Cardiac fibroblast (primary cell): ENCODE data around the gene ZNF385D.

Source experiments
- DNase-seq, 2 donors: peaks; one replicate each; pipeline versions ENCODE4 v3.0.0 to v3.0.0-alpha.2; 2010; ENCODE audit warnings: low read depth in 2 of 2
- H3K4me3 ChIP-seq, 2 donors: replicated peaks in 1 of 2; 1 replicate in 1 of 2; 2 replicates in 1 of 2; pipeline ENCODE4 v1.5.1; 2011; ENCODE audit warnings: low read depth in 2 of 2, low read length in 2 of 2, mild to moderate bottlenecking in 2 of 2, moderate library complexity in 1 of 2
- TF ChIP-seq, protein P1 (sequence below): IDR thresholded peaks from one replicate; pipeline ENCODE4 v1.5.1; 2011; ENCODE audit warnings: low read depth, mild to moderate bottlenecking, low read length, inconsistent platforms

The ZNF385D gene

DNA sequence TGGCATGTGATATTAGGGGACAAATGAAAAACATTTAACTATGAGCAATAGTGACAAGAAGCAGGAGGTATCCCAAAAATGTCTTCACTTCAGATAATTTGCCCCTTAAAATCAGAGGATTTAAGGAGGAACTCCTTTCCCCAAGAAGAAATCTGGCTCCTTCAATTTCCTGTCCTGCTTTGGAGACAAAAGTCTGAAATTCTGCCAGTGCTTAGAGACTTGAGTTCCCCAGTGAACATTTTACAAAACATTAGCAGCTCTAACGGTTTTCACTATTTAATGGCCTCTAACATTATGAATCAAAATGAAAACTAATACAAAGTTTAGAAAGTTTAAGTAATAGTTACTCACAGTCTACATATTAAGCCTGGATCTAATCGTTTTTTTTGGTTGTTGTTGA lies 40.3 kb upstream of the ZNF385D start:
- TF ChIP-seq, protein P1, sequence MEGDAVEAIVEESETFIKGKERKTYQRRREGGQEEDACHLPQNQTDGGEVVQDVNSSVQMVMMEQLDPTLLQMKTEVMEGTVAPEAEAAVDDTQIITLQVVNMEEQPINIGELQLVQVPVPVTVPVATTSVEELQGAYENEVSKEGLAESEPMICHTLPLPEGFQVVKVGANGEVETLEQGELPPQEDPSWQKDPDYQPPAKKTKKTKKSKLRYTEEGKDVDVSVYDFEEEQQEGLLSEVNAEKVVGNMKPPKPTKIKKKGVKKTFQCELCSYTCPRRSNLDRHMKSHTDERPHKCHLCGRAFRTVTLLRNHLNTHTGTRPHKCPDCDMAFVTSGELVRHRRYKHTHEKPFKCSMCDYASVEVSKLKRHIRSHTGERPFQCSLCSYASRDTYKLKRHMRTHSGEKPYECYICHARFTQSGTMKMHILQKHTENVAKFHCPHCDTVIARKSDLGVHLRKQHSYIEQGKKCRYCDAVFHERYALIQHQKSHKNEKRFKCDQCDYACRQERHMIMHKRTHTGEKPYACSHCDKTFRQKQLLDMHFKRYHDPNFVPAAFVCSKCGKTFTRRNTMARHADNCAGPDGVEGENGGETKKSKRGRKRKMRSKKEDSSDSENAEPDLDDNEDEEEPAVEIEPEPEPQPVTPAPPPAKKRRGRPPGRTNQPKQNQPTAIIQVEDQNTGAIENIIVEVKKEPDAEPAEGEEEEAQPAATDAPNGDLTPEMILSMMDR: no peak
- peak in 1 of 2 donors; percentile 15 for DNase-seq

DNA sequence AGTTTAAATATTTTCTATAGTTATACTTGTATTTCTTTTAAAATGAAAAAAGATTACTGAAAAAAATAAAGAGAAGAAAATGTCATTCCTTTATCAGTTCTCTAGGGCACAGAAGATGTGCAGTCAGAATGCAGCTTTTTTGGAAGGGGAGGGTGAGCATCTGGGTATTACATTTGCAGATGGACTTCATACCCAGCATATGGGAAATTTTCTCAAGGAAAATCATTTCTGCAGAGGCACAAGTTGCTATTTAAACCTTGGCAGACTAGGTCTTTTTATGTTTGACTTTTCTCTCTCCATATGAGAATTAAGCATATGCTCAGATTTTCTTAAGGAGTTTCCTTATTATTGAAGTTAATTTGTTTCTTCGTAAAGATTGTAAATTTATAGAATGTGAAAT lies 39.5 kb upstream of the ZNF385D start:
- TF ChIP-seq, protein P1: no peak
- H3K4me3 ChIP-seq: no peak overlapping the region
- DNase-seq: no peak

More for the DNA sequence above, 40.3 kb upstream of the ZNF385D start:
- no peak overlapping the region for H3K4me3 ChIP-seq

GRCh38 chr3:21789730-21790129 lies 38.7 kb upstream of the ZNF385D start:
- no peak overlapping the region for H3K4me3 ChIP-seq
- no peak for DNase-seq
- TF ChIP-seq, protein P1: no peak

DNA sequence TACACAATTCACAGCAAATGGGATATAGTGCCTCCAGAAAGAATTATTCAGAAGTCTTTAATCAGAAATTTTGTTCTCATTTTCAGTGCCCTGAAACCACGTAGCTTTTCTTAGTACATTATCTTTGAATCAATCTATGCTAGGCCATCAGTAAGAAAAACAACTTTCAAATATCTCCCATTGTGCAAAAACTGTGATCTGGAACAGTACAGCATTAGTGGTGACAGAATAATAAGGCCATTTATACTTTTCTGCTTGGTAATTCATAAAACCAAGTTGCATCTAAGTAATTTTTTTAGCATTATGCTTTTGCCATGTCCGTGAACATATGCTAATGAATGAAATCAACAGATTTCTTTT lies 35.4 kb upstream of the ZNF385D start:
- no peak overlapping the region for H3K4me3 ChIP-seq
- TF ChIP-seq, protein P1: no peak
- DNase-seq: no peak

- TF ChIP-seq, protein P1: no peak
- no peak overlapping the region for H3K4me3 ChIP-seq
- DNase-seq: peak in 1 of 2 donors; percentile 17
These were observed 34.9 kb upstream of the ZNF385D start for GRCh38 chr3:21785765-21786437.

DNA sequence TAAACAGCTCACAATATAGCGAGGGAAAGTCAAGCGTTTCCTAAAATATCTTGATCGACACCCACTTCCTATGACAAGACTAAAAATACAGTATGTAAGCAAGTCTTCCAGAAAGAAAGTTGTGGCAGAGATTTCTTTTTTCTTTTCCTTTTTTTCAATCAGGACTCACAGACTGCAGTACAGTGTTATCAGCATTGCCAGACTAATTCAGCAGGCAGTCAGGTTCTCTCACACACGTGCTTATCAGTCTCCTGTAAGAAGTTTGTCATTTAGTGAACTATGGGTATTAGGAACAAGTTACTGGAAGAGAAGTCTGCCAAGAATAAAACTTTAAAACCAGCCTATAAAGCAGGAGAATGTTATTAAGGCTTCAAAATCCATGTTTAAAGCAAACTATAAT lies 32.8 kb upstream of the ZNF385D start:
- no peak for DNase-seq
- TF ChIP-seq, protein P1: no peak
- no peak overlapping the region for H3K4me3 ChIP-seq

DNA sequence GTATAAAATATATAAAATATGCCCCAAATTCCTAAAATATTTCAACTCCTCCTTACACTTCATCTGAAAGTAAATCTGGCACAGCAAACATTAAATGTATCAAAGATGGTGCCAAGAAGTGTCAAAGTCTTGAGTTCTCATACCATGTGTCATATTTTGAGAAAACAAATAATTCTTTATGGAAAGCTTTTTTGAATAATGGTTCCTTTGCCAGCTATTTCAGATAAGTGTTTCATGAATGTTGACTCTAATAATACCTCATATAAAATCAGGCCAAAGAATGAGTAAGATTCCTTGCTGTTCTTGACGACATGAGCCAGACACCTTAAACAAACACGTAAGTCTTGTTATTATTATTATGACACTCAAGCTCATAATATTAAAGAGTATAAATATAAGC lies 30.3 kb upstream of the ZNF385D start:
- peak; percentile 29 to 46 for DNase-seq
- TF ChIP-seq, protein P1: no peak
- H3K4me3 ChIP-seq: no peak overlapping the region
